GM23338 (cell line): ENCODE measurements around the gene FAM216A. TPM values are rescaled to one million over a fixed set of nuclear protein-coding genes. Genes with fewer than 3 reads are reported as not detected.

Experiments
- ATAC-seq: fragments of 200-7000 bp; cut with Tn5 transposase; 3 replicates; pipeline ENCODE4 v1.9.1; 2020
- DNase-seq: peaks from one replicate; pipeline ENCODE4 v3.0.0-alpha.2; 2015; ENCODE audit warnings: low spot score
- H2AFZ ChIP-seq: fragments of 200-600 bp; sonication (generic); 2 replicates; pipeline ENCODE4 v1.8.0; 2016; ENCODE audit warnings: antibody characterized with exemption, mild to moderate bottlenecking, moderate library complexity
- H3F3A ChIP-seq: fragments of 200-600 bp; sonication (generic); replicated peaks from 2 replicates; pipeline ENCODE4 v1.8.0; 2017; ENCODE audit warnings: antibody characterized with exemption, mixed run types, low read depth
- H3K27ac ChIP-seq: fragments of 200-600 bp; sonication (generic); 2 replicates; pipeline ENCODE4 v1.6.1; 2016; ENCODE audit warnings: low read depth
- H3K27me3 ChIP-seq: fragments of 200-600 bp; sonication (generic); 2 replicates; pipeline ENCODE4 v1.8.0; 2016; ENCODE audit warnings: mild to moderate bottlenecking, mixed run types, moderate library complexity; ENCODE audit not compliant: insufficient read depth
- H3K36me3 ChIP-seq: fragments of 200-600 bp; sonication (generic); 2 replicates; pipeline ENCODE4 v1.8.0; 2016; ENCODE audit warnings: mild to moderate bottlenecking; ENCODE audit not compliant: insufficient read depth
- H3K4me1 ChIP-seq: fragments of 200-600 bp; sonication (generic); 2 replicates; pipeline ENCODE4 v1.8.0; 2016; ENCODE audit warnings: mild to moderate bottlenecking, moderate library complexity; ENCODE audit not compliant: insufficient read depth
- H3K4me2 ChIP-seq: fragments of 200-600 bp; sonication (generic); 2 replicates; pipeline ENCODE4 v1.7.1; 2017; ENCODE audit warnings: mixed run types
- H3K4me3 ChIP-seq: fragments of 200-600 bp; sonication (generic); 2 replicates; pipeline ENCODE4 v1.6.1; 2016; ENCODE audit warnings: mixed run types
- H3K79me2 ChIP-seq: fragments of 200-600 bp; sonication (generic); replicated peaks from 2 replicates; pipeline ENCODE4 v1.8.0; 2017; ENCODE audit warnings: mild to moderate bottlenecking; ENCODE audit not compliant: insufficient read depth
- H3K9me2 ChIP-seq: fragments of 200-600 bp; sonication (generic); 2 replicates; pipeline ENCODE4 v1.8.0; 2017; ENCODE audit not compliant: insufficient read depth
- H4K20me1 ChIP-seq: fragments of 200-600 bp; sonication (generic); replicated peaks from 2 replicates; pipeline ENCODE4 v1.8.0; 2017; ENCODE audit warnings: mild to moderate bottlenecking; ENCODE audit not compliant: insufficient read depth
- H3K27ac Mint-ChIP-seq: 2 replicates; pipeline ENCODE4 v1.8.0; 2020; ENCODE audit warnings: inconsistent platforms, mild to moderate bottlenecking, moderate library complexity, mixed read lengths
- H3K27me3 Mint-ChIP-seq: 3 replicates; pipeline ENCODE4 v1.8.0; 2022; ENCODE audit warnings: low read depth, mild to moderate bottlenecking, moderate library complexity, mixed read lengths, inconsistent platforms; ENCODE audit not compliant: insufficient read depth, poor library complexity
- H3K36me3 Mint-ChIP-seq: 3 replicates; pipeline ENCODE4 v1.8.0; 2021; ENCODE audit warnings: low read depth, mild to moderate bottlenecking, inconsistent platforms, moderate library complexity, mixed read lengths
- H3K4me1 Mint-ChIP-seq: 3 replicates; pipeline ENCODE4 v1.8.0; 2020; ENCODE audit warnings: mild to moderate bottlenecking, inconsistent platforms, mixed read lengths
- H3K4me3 Mint-ChIP-seq: 3 replicates; pipeline ENCODE4 v1.8.0; 2021; ENCODE audit warnings: moderate library complexity, mild to moderate bottlenecking, inconsistent platforms, mixed read lengths
- H3K9me3 Mint-ChIP-seq: 3 replicates; pipeline ENCODE4 v1.8.0; 2020; ENCODE audit warnings: moderate library complexity, mild to moderate bottlenecking, inconsistent platforms, mixed read lengths
- CREB1 ChIP-seq: fragments of 250-450 bp; sonication (Bioruptor Pico); IDR thresholded peaks from 2 replicates; pipeline ENCODE4 v1.5.0; 2020; ENCODE audit warnings: low read depth, mild to moderate bottlenecking, moderate library complexity
- EZH2 ChIP-seq: fragments of 200-600 bp; sonication (generic); IDR thresholded peaks from one replicate; pipeline ENCODE4 v1.8.0; 2017; ENCODE audit warnings: antibody characterized with exemption, mild to moderate bottlenecking, low read depth; ENCODE audit not compliant: unreplicated experiment
- EZH2phosphoT487 ChIP-seq: fragments of 200-600 bp; sonication (generic); IDR thresholded peaks from one replicate; pipeline ENCODE4 v1.8.1; 2018; ENCODE audit warnings: antibody characterized with exemption; ENCODE audit not compliant: unreplicated experiment
- JUNB ChIP-seq: IDR thresholded peaks from one replicate; pipeline ENCODE4 v1.6.1; 2016; ENCODE audit warnings: antibody characterized with exemption; ENCODE audit not compliant: unreplicated experiment
- NANOG ChIP-seq: IDR thresholded peaks from 2 replicates; pipeline ENCODE4 v1.6.1; 2016; ENCODE audit warnings: antibody characterized with exemption, borderline replicate concordance
- POLR2AphosphoS5 ChIP-seq: IDR thresholded peaks from 2 replicates; pipeline ENCODE4 v1.6.1; 2016; ENCODE audit warnings: antibody characterized with exemption, low read depth
- STAT1 ChIP-seq: IDR thresholded peaks from one replicate; pipeline ENCODE4 v1.6.1; 2016; ENCODE audit warnings: antibody characterized with exemption; ENCODE audit not compliant: unreplicated experiment
- ZNF331 ChIP-seq: fragments of 250-450 bp; sonication (Bioruptor Pico); IDR thresholded peaks from 2 replicates; pipeline ENCODE4 v1.5.0; 2020; ENCODE audit warnings: low read depth, mild to moderate bottlenecking, moderate library complexity
- polyA plus RNA-seq: library from polyadenylated mRNA; unstranded; fragments of >200 nt; fragmentation: Nextera tagmentation; extraction: Ambion mirVana; gene quantifications from 2 replicates; pipeline ENCODE4 v1.2.1, GENCODE V29; 2016
- total RNA-seq: library from RNA; depleted of rRNA; stranded (reverse); fragments of >200 nt; shearing (Covaris generic); gene quantifications from 2 replicates; pipeline ENCODE4 v1.2.3, GENCODE V29; 2014
- TF ChIP-seq, protein P1 (sequence below): IDR thresholded peaks from 2 replicates; pipeline ENCODE4 v1.6.1; 2016; ENCODE audit warnings: antibody characterized with exemption
- TF ChIP-seq, protein P2 (sequence below), 2 experiments: fragments of 200-600 bp in 1 of 2; sonication (generic) in 1 of 2; conservative IDR thresholded peaks; 2 replicates each; pipeline versions ENCODE4 v1.5.1 to v1.6.1; 2016 to 2017; ENCODE audit warnings: antibody characterized with exemption in 2 of 2, low read depth in 2 of 2, mild to moderate bottlenecking in 2 of 2, moderate library complexity in 1 of 2
- TF ChIP-seq, protein P3 (sequence below): fragments of 250-450 bp; sonication (Bioruptor Pico); IDR thresholded peaks from 2 replicates; pipeline ENCODE4 v1.5.0; 2020; ENCODE audit warnings: mild to moderate bottlenecking, moderate library complexity

The FAM216A gene
- total and polyA plus RNA-seq, 2 experiments from 2014 or later: 27.1 to 53.0 TPM

DNA sequence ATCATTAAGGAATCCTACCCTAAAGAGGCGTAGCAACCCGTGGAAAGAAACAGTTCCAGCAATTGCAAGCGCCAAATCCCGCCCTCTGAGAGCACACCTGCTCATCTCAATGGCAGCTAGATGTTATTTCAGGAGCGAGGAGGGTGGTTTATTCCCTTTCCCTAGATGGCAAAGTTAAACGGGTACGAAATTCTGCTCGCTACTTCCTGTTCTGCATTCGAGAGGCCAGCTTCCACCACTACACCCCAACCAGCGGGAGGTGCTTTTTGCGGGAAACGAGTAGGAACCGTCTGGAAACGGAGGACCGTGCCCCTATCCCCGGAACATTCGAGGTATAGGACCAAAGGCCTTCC is 32.7 kb downstream of the FAM216A start (continued):
- TF ChIP-seq NANOG (no peak), EZH2phosphoT487 (no peak), EZH2 (no peak), CREB1 (CRISPR knock-in tag) (no peak), ZNF331 (CRISPR knock-in tag) (no peak), JUNB (no peak), POLR2AphosphoS5 (no peak)
- TF ChIP-seq, protein P1, sequence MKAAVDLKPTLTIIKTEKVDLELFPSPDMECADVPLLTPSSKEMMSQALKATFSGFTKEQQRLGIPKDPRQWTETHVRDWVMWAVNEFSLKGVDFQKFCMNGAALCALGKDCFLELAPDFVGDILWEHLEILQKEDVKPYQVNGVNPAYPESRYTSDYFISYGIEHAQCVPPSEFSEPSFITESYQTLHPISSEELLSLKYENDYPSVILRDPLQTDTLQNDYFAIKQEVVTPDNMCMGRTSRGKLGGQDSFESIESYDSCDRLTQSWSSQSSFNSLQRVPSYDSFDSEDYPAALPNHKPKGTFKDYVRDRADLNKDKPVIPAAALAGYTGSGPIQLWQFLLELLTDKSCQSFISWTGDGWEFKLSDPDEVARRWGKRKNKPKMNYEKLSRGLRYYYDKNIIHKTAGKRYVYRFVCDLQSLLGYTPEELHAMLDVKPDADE: no peak
- TF ChIP-seq, protein P2, sequence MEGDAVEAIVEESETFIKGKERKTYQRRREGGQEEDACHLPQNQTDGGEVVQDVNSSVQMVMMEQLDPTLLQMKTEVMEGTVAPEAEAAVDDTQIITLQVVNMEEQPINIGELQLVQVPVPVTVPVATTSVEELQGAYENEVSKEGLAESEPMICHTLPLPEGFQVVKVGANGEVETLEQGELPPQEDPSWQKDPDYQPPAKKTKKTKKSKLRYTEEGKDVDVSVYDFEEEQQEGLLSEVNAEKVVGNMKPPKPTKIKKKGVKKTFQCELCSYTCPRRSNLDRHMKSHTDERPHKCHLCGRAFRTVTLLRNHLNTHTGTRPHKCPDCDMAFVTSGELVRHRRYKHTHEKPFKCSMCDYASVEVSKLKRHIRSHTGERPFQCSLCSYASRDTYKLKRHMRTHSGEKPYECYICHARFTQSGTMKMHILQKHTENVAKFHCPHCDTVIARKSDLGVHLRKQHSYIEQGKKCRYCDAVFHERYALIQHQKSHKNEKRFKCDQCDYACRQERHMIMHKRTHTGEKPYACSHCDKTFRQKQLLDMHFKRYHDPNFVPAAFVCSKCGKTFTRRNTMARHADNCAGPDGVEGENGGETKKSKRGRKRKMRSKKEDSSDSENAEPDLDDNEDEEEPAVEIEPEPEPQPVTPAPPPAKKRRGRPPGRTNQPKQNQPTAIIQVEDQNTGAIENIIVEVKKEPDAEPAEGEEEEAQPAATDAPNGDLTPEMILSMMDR (conservative IDR thresholded peaks at IDR 0.05; ENCODE audit: low read depth in 2 of 2): no peak

DNA sequence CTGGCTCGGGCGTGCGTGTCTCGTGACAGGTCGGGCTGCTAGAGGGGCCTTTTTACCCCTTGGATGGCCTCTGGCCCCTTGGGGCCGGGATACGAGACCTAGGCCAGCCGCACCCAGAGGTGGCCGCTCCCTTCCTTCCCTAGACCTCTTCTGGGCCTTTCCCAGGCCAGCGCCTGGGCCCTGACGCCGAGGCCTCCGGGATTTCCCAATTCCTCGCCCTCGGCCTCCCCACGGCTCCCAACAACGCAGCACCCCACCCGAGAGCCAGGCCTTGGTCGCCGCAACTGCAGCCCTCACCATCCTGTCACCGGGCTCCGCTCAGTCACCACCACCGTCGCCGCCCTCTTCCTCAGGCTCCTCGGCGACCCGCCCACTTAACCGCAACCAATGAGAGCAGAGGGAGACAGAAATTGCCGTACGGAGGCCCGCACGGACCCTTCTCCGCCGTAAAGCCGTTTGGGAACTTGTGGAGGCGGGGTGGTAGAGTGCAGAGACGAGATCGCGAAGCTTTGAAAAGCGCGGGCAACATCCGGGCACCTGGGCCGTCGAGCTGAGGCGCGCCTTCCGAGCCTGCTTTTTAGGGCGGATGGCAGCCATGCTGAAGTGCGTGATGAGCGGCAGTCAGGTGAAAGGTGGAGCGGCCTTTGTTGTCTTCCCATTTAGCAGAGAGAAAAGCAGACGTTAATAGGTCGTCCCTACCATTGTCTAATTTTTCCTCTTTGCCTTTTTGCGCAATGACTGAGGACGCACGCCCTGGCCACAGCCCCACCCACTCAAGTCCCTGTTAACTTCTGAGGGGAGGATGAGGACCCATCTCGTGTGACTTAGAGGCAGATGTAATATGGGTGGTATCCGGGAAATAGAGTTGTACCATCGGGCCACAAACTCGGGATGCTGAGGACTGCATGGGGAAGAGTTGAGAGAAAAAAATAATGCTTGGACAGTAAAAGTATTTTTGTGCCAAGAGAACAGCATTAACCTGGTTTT is 33.4 kb downstream of the FAM216A start, which contains the start of the genes RAD9B and VPS29:
Gene RAD9B (plus strand): TSS at position 580 of the 987 bp plus-strand sequence. CDS start 7 bp downstream, at position 587.
Gene VPS29 (minus strand): TSS at position 360 of the 987 bp plus-strand sequence. CDS start 60 bp downstream, at position 300.
- Mint-ChIP-seq H3K9me3 (peaks cover 19% of the 10 kb centered on the region), H3K36me3 (peaks cover 11% of the 10 kb centered on the region; the same call in 2 of the 3 replicates), H3K27ac (peak within 1 kb of the TSS; percentile 94), H3K4me3 (peak within 1 kb of the TSS; percentile 99), H3K4me1 (peaks cover 6% of the 10 kb centered on the region), H3K27me3 (peaks cover 20% of the 10 kb centered on the region)
- Histone ChIP-seq H3K79me2 (peaks cover 30% of the 10 kb centered on the region), H3K4me2 (peak within 1 kb of the TSS; percentile 75), H3K4me1 (peaks cover 6% of the 10 kb centered on the region; the same call in 1 of the 2 replicates), H3K27me3 (peaks cover 19% of the 10 kb centered on the region), H3K27ac (0 out of 2 replicates have a peak within 1 kb of the TSS, but pooled peaks have one; percentile 1), H3K4me3 (peak within 1 kb of the TSS; percentile 76), H3K36me3 (no peaks in the 10 kb centered on the region), H3K9me2 (peaks cover 10% of the 10 kb centered on the region), H2AFZ (peak within 1 kb of the TSS; percentile 81), H4K20me1 (0 out of 2 replicates have a peak, but pooled peaks cover 2% of the 10 kb centered on the region), H3F3A (no peaks in the 10 kb centered on the region)
- peak; percentile 99 for DNase-seq
- peak; percentile 98 for ATAC-seq
- TF ChIP-seq POLR2AphosphoS5 (peak; percentile 88), EZH2 (no peak), STAT1 (no peak), ZNF331 (CRISPR knock-in tag) (0 out of 2 replicates have a peak, but pooled peaks have one; percentile 33)
- TF ChIP-seq, protein P1: peak; percentile 51; the same call in 1 of the 2 replicates
- TF ChIP-seq, protein P3, sequence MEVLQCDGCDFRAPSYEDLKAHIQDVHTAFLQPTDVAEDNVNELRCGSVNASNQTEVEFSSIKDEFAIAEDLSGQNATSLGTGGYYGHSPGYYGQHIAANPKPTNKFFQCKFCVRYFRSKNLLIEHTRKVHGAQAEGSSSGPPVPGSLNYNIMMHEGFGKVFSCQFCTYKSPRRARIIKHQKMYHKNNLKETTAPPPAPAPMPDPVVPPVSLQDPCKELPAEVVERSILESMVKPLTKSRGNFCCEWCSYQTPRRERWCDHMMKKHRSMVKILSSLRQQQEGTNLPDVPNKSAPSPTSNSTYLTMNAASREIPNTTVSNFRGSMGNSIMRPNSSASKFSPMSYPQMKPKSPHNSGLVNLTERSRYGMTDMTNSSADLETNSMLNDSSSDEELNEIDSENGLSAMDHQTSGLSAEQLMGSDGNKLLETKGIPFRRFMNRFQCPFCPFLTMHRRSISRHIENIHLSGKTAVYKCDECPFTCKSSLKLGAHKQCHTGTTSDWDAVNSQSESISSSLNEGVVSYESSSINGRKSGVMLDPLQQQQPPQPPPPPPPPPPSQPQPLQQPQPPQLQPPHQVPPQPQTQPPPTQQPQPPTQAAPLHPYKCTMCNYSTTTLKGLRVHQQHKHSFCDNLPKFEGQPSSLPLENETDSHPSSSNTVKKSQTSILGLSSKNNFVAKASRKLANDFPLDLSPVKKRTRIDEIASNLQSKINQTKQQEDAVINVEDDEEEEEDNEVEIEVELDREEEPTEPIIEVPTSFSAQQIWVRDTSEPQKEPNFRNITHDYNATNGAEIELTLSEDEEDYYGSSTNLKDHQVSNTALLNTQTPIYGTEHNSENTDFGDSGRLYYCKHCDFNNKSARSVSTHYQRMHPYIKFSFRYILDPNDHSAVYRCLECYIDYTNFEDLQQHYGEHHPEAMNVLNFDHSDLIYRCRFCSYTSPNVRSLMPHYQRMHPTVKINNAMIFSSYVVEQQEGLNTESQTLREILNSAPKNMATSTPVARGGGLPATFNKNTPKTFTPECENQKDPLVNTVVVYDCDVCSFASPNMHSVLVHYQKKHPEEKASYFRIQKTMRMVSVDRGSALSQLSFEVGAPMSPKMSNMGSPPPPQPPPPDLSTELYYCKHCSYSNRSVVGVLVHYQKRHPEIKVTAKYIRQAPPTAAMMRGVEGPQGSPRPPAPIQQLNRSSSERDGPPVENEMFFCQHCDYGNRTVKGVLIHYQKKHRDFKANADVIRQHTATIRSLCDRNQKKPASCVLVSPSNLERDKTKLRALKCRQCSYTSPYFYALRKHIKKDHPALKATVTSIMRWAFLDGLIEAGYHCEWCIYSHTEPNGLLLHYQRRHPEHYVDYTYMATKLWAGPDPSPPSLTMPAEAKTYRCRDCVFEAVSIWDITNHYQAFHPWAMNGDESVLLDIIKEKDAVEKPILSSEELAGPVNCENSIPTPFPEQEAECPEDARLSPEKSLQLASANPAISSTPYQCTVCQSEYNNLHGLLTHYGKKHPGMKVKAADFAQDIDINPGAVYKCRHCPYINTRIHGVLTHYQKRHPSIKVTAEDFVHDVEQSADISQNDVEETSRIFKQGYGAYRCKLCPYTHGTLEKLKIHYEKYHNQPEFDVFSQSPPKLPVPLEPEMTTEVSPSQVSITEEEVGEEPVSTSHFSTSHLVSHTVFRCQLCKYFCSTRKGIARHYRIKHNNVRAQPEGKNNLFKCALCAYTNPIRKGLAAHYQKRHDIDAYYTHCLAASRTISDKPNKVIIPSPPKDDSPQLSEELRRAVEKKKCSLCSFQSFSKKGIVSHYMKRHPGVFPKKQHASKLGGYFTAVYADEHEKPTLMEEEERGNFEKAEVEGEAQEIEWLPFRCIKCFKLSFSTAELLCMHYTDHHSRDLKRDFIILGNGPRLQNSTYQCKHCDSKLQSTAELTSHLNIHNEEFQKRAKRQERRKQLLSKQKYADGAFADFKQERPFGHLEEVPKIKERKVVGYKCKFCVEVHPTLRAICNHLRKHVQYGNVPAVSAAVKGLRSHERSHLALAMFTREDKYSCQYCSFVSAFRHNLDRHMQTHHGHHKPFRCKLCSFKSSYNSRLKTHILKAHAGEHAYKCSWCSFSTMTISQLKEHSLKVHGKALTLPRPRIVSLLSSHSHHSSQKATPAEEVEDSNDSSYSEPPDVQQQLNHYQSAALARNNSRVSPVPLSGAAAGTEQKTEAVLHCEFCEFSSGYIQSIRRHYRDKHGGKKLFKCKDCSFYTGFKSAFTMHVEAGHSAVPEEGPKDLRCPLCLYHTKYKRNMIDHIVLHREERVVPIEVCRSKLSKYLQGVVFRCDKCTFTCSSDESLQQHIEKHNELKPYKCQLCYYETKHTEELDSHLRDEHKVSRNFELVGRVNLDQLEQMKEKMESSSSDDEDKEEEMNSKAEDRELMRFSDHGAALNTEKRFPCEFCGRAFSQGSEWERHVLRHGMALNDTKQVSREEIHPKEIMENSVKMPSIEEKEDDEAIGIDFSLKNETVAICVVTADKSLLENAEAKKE (CRISPR knock-in tag): no peak
